ENCODE data around the gene CDKN3. TPM values are rescaled to one million over a fixed set of nuclear protein-coding genes. Genes with fewer than 3 reads are reported as not detected.
A peak's percentile ranks its signal among the peaks of the same experiment; 100 is the strongest.

CDKN3 gene
- total RNA-seq, 4 donors from 2014 or later = 7.4 to 25.4 (median 15.6) TPM

- no peak for DNase-seq
- WGBS, 2 donors = 90 to 94% methylated on average over 12 to 18 of the region's 18 CpGs
- intact Hi-C loops (cut with DNase I) = no loop called here
Observed at GRCh38 chr14:54443981-54444380, 47.2 kb downstream of the CDKN3 start.

GRCh38 chr14:54444681-54445080 lies 47.9 kb downstream of the CDKN3 start:
- WGBS, 2 donors = 83 to 91% methylated on average over 7 of the region's 7 CpGs
- no peak overlapping the region for H3K4me3 ChIP-seq
- peaks cover 15 to 55% (median 29%) of the 10 kb centered on the region in 3 donors for H3K4me1 ChIP-seq
- H3K36me3 ChIP-seq = no peaks in the 10 kb centered on the region
- TF ChIP-seq CTCF (IDR thresholded peaks at IDR 0.05) (no peak), POLR2A (IDR thresholded peaks at IDR 0.05) (no peak)
- no peaks in the 10 kb centered on the region for H3K9me3 ChIP-seq
- no peaks in the 10 kb centered on the region for H3K27me3 ChIP-seq
- intact Hi-C loops (cut with DNase I) = no loop called here
- DNase-seq = no peak
- no peak overlapping the region for H3K27ac ChIP-seq

More at GRCh38 chr14:54443981-54444380, 47.2 kb downstream of the CDKN3 start:
- Histone ChIP-seq H3K27me3 (no peaks in the 10 kb centered on the region), H3K36me3 (no peaks in the 10 kb centered on the region), H3K9me3 (no peaks in the 10 kb centered on the region), H3K4me1 (peaks cover 17 to 60% (median 31%) of the 10 kb centered on the region in 3 donors), H3K27ac (no peak overlapping the region), H3K4me3 (no peak overlapping the region)
- TF ChIP-seq CTCF (IDR thresholded peaks at IDR 0.05) = no peak
- TF ChIP-seq POLR2A (IDR thresholded peaks at IDR 0.05) = no peak

- Histone ChIP-seq H3K4me3 (no peak overlapping the region), H3K9me3 (no peaks in the 10 kb centered on the region), H3K27me3 (no peaks in the 10 kb centered on the region), H3K36me3 (no peaks in the 10 kb centered on the region), H3K27ac (peak overlapping the region; percentile 42 to 81 (median 70)), H3K4me1 (peaks cover 10 to 62% (median 28%) of the 10 kb centered on the region in 3 donors)
- TF ChIP-seq POLR2A (IDR thresholded peaks at IDR 0.05) (no peak), CTCF (IDR thresholded peaks at IDR 0.05) (no peak)
- no peak for DNase-seq
- intact Hi-C loops (cut with DNase I) = no loop called here
- WGBS, 2 donors = 20 to 22% methylated on average over 4 of the region's 5 CpGs
Observed at GRCh38 chr14:54446161-54446693, 49.4 kb downstream of the CDKN3 start.

GRCh38 chr14:54447231-54447692 lies 50.5 kb downstream of the CDKN3 start:
- H3K4me1 ChIP-seq = peaks cover 6 to 59% (median 28%) of the 10 kb centered on the region in 3 donors
- TF ChIP-seq POLR2A (IDR thresholded peaks at IDR 0.05) (no peak), CTCF (IDR thresholded peaks at IDR 0.05) (no peak)
- no peaks in the 10 kb centered on the region for H3K9me3 ChIP-seq
- intact Hi-C loops (cut with DNase I) = no loop called here
- H3K27me3 ChIP-seq = no peaks in the 10 kb centered on the region
- no peak for DNase-seq
- WGBS, 2 donors = 57 to 78% methylated on average over 8 of the region's 8 CpGs
- H3K27ac ChIP-seq = peak overlapping the region; percentile 54 to 81 (median 70)
- H3K4me3 ChIP-seq = no peak overlapping the region
- no peaks in the 10 kb centered on the region for H3K36me3 ChIP-seq

- DNase-seq = no peak
- WGBS, 2 donors = 20 to 22% methylated on average over 3 of the region's 3 CpGs
- no peaks in the 10 kb centered on the region for H3K27me3 ChIP-seq
- intact Hi-C loops (cut with DNase I) = no loop called here
- no peaks in the 10 kb centered on the region for H3K9me3 ChIP-seq
- H3K27ac ChIP-seq = peak overlapping the region; percentile 21 to 60 (median 56)
- no peaks in the 10 kb centered on the region for H3K36me3 ChIP-seq
- TF ChIP-seq CTCF (IDR thresholded peaks at IDR 0.05) (no peak), POLR2A (IDR thresholded peaks at IDR 0.05) (no peak)
- H3K4me1 ChIP-seq = peaks cover 6 to 63% (median 21%) of the 10 kb centered on the region in 3 donors
- H3K4me3 ChIP-seq = no peak overlapping the region
Observed at GRCh38 chr14:54450535-54450934, 53.7 kb downstream of the CDKN3 start.
